Prostate gland (tissue), 2 donors: ENCODE results near the gene ANTXR1.

Experiments
- POLR2A ChIP-seq: fragments of 450-650 bp; IDR thresholded peaks from one replicate; pipeline ENCODE4 v1.6.1; 2016; ENCODE audit warnings: antibody characterized with exemption, mild to moderate bottlenecking
- POLR2AphosphoS5 ChIP-seq: sonication (generic); formaldehyde crosslinking; IDR thresholded peaks from one replicate; pipeline ENCODE4 v1.6.1; 2017; ENCODE audit warnings: antibody characterized with exemption
- TF ChIP-seq, protein P1 (sequence below), 4 experiments: fragments of 200-600 bp in 2 of 4; fragments of 450-650 bp in 2 of 4; sonication (generic) in 2 of 4; IDR thresholded peaks; 1 replicate in 3 of 4; 2 replicates in 1 of 4; pipeline ENCODE4 v1.5.1; 2016 to 2019; ENCODE audit warnings: antibody characterized with exemption in 4 of 4, mild to moderate bottlenecking in 2 of 4, moderate library complexity in 2 of 4

DNA sequence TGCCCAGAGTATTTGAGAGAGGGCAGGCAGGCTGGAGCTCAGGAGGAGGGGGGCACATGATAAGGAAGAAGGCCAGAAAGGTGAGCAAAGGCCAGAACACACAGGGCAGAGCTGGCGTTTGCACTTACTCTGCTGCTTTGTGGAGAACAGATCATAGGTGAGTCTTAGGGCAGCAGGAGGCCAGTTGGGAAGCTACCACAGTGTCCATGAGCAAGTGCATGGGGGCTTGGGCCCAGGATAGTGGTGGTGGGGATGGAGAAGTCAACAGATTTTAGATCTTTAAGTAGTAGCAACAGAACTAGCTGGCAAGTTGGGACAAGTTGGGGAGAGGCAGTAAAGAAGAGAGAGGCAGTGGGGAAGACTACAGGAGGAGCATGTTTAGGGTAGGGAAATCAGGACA lies 168.0 kb downstream of the ANTXR1 start:
- TF ChIP-seq POLR2A (no peak), POLR2AphosphoS5 (no peak)
- TF ChIP-seq, protein P1, sequence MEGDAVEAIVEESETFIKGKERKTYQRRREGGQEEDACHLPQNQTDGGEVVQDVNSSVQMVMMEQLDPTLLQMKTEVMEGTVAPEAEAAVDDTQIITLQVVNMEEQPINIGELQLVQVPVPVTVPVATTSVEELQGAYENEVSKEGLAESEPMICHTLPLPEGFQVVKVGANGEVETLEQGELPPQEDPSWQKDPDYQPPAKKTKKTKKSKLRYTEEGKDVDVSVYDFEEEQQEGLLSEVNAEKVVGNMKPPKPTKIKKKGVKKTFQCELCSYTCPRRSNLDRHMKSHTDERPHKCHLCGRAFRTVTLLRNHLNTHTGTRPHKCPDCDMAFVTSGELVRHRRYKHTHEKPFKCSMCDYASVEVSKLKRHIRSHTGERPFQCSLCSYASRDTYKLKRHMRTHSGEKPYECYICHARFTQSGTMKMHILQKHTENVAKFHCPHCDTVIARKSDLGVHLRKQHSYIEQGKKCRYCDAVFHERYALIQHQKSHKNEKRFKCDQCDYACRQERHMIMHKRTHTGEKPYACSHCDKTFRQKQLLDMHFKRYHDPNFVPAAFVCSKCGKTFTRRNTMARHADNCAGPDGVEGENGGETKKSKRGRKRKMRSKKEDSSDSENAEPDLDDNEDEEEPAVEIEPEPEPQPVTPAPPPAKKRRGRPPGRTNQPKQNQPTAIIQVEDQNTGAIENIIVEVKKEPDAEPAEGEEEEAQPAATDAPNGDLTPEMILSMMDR (IDR thresholded peaks at IDR 0.05) = no peak
